HepG2 (cell line): Measurements from ENCODE around the gene DEFB127. TPM values are rescaled to one million over a fixed set of nuclear protein-coding genes. Genes with fewer than 3 reads are reported as not detected.

Experiments used
- ATAC-seq: fragments of 200-7000 bp; cut with Tn5 transposase; 3 replicates; pipeline ENCODE4 v1.9.1; 2020; ENCODE audit warnings: mild to moderate bottlenecking, moderate library complexity
- BruUV-seq: library from RNA; stranded (reverse); fragments of 400-500 nt; replicated peaks from 2 replicates; lab custom pipeline; 2021; lab: Mats Ljungman, UMichigan
- CTCF ChIA-PET: fragments of 300-600 bp; formaldehyde crosslinking; extraction: SDS; loops from one replicate; lab custom pipeline; 2021; ENCODE audit warnings: low total read pairs, inconsistent platforms, low intra/inter-chr PET ratio; lab: Yijun Ruan, JAX
- POLR2A ChIA-PET: fragments of 350-600 bp; sonication (Branson Sonifier 250); formaldehyde crosslinking; loops from one replicate; lab custom pipeline; 2020; ENCODE audit warnings: antibody characterized with exemption, inconsistent platforms; lab: Yijun Ruan, JAX
- DNase-seq: peaks from one replicate; pipeline ENCODE4 v3.0.0-alpha.2; 2015; ENCODE audit warnings: low spot score
- FAIRE-seq: peaks from 3 replicates; lab custom pipeline; 2011; peaks lifted over from hg19 to GRCh38; lab: Jason Lieb, UNC
- H2AFZ ChIP-seq: one replicate; pipeline ENCODE4 v1.6.1; 2011; ENCODE audit warnings: low read length, inconsistent platforms
- H3K27ac ChIP-seq: fragments of 300-600 bp; 3 replicates; pipeline ENCODE4 v1.8.0; 2011; ENCODE audit warnings: mixed run types, mild to moderate bottlenecking, mixed read lengths, low read length, inconsistent platforms; ENCODE audit not compliant: insufficient read depth; ENCODE audit errors: extremely low read length
- H3K27me3 ChIP-seq, 2 experiments: fragments of 200-600 bp in 1 of 2; 2 replicates in 1 of 2; 3 replicates in 1 of 2; pipeline versions ENCODE4 v1.6.0 to v1.8.0; 2011; ENCODE audit warnings: low read length in 2 of 2, mild to moderate bottlenecking in 2 of 2, moderate library complexity in 2 of 2, inconsistent platforms in 1 of 2; ENCODE audit not compliant: insufficient read depth in 2 of 2, control insufficient read depth in 1 of 2
- H3K36me3 ChIP-seq, 2 experiments: fragments of 200-600 bp in 1 of 2; replicated peaks in 1 of 2; 2 replicates in 1 of 2; 3 replicates in 1 of 2; pipeline versions ENCODE4 v1.5.1 to v1.8.0; 2011; ENCODE audit warnings: low read length in 2 of 2, inconsistent platforms in 1 of 2; ENCODE audit not compliant: insufficient read depth in 2 of 2, control insufficient read depth in 1 of 2
- H3K4me1 ChIP-seq: 2 replicates; pipeline ENCODE4 v1.5.1; 2012; ENCODE audit warnings: low read length, inconsistent platforms; ENCODE audit not compliant: insufficient read depth
- H3K4me2 ChIP-seq: 2 replicates; pipeline ENCODE4 v1.6.0; 2011; ENCODE audit warnings: low read depth, low read length, inconsistent platforms
- H3K4me3 ChIP-seq, 3 experiments: fragments of 200-600 bp in 1 of 3; sonication (generic), shearing (Covaris generic) in 1 of 3; replicated peaks in 1 of 3; 2 replicates each; pipeline ENCODE4 v1.5.1; 2011 to 2016; ENCODE audit warnings: low read length in 3 of 3, inconsistent platforms in 2 of 3, low read depth in 2 of 3, mild to moderate bottlenecking in 2 of 3, control low read depth in 1 of 3, mixed read lengths in 1 of 3; ENCODE audit not compliant: insufficient read depth in 1 of 3
- H3K79me2 ChIP-seq: one replicate; pipeline ENCODE4 v1.6.1; 2011; ENCODE audit warnings: low read length, inconsistent platforms; ENCODE audit not compliant: insufficient read depth
- H3K9ac ChIP-seq: 2 replicates; pipeline ENCODE4 v1.6.0; 2011; ENCODE audit warnings: mild to moderate bottlenecking, low read depth, low read length, inconsistent platforms; ENCODE audit not compliant: insufficient read depth
- H3K9me3 ChIP-seq: 2 replicates; pipeline ENCODE4 v1.5.1; 2012; ENCODE audit warnings: mild to moderate bottlenecking, low read length
- H4K20me1 ChIP-seq: 2 replicates; pipeline ENCODE4 v1.6.0; 2011; ENCODE audit warnings: inconsistent platforms, mild to moderate bottlenecking, low read length, moderate library complexity; ENCODE audit not compliant: insufficient read depth
- CBX1 ChIP-seq: IDR thresholded peaks from one replicate; pipeline ENCODE4 v1.6.1; 2016; ENCODE audit warnings: antibody characterized with exemption, low read depth
- CREB1 ChIP-seq, 2 experiments: fragments of 450-650 bp in 1 of 2; IDR thresholded peaks; 2 replicates each; pipeline ENCODE4 v1.6.1; 2016 to 2017; ENCODE audit warnings: control low read depth in 1 of 2, mild to moderate bottlenecking in 1 of 2, missing compliant biosample characterization in 1 of 2, missing genetic modification characterization in 1 of 2
- EHMT2 ChIP-seq: fragments of 200-600 bp; sonication (generic); IDR thresholded peaks from 2 replicates; pipeline ENCODE4 v1.7.0; 2017; ENCODE audit warnings: antibody characterized with exemption, low read depth, low read length, borderline replicate concordance
- EZH2 ChIP-seq: conservative IDR thresholded peaks from 2 replicates; pipeline ENCODE4 v1.6.1; 2012; ENCODE audit warnings: mild to moderate bottlenecking, low read depth, low read length, moderate library complexity
- MLXIP ChIP-seq: sonication (generic); formaldehyde crosslinking; IDR thresholded peaks from 2 replicates; pipeline ENCODE4 v1.9.0; 2021; ENCODE audit warnings: missing genetic modification reagents, borderline replicate concordance
- NRL ChIP-seq: sonication (generic); formaldehyde crosslinking; IDR thresholded peaks from 2 replicates; pipeline ENCODE4 v1.5.0; 2020; ENCODE audit warnings: missing genetic modification reagents, mild to moderate bottlenecking, moderate library complexity, borderline replicate concordance
- SATB2 ChIP-seq: sonication (generic); formaldehyde crosslinking; IDR thresholded peaks from 2 replicates; pipeline ENCODE4 v1.5.0; 2020; ENCODE audit warnings: missing genetic modification reagents
- SIX1 ChIP-seq: sonication (generic); formaldehyde crosslinking; IDR thresholded peaks from 2 replicates; pipeline ENCODE4 v1.4.0; 2020; ENCODE audit warnings: missing genetic modification reagents, borderline replicate concordance
- THAP11 ChIP-seq: IDR thresholded peaks from 2 replicates; pipeline ENCODE4 v1.6.1; 2016; ENCODE audit warnings: missing biosample characterization, missing genetic modification reagents
- YY1 ChIP-seq: IDR thresholded peaks from 2 replicates; pipeline ENCODE4 v1.6.1; 2011; ENCODE audit warnings: low read length, low read depth, moderate library complexity, mild to moderate bottlenecking; ENCODE audit not compliant: insufficient read depth, insufficient replicate concordance
- ZFP62 ChIP-seq: sonication (generic); formaldehyde crosslinking; IDR thresholded peaks from 2 replicates; pipeline ENCODE4 v1.4.0; 2020; ENCODE audit warnings: missing genetic modification reagents
- ZNF556 ChIP-seq: sonication (generic); formaldehyde crosslinking; IDR thresholded peaks from 2 replicates; pipeline ENCODE4 v1.4.0; 2020; ENCODE audit warnings: mild to moderate bottlenecking, missing genetic modification reagents, borderline replicate concordance
- ZNF577 ChIP-seq: sonication (generic); formaldehyde crosslinking; IDR thresholded peaks from 2 replicates; pipeline ENCODE4 v1.4.0; 2020; ENCODE audit warnings: mild to moderate bottlenecking, low read depth, missing genetic modification reagents, borderline replicate concordance
- ZNF616 ChIP-seq: sonication (generic); formaldehyde crosslinking; IDR thresholded peaks from 2 replicates; pipeline ENCODE4 v1.5.0; 2020; ENCODE audit warnings: low read depth, mild to moderate bottlenecking, missing genetic modification reagents
- WGBS: methylation state at CpG from one replicate; pipeline ENCODE4 v1.1.6; 2017; ENCODE audit warnings: low lambda C conversion rate; 5-methylcytosine and 5-hydroxymethylcytosine counted together
- in situ Hi-C: cut with HindIII; loops from 2 replicates; pipeline ENCODE4 v1.10.0; 2017; ENCODE audit warnings: low pct_unique_long_range_greater_than_20kb; ENCODE audit not compliant: extremely low pct_ligation_motif_present
- intact Hi-C: fragments of 100-400 bp; cut with micrococcal nuclease; formaldehyde crosslinking; loops from one replicate; pipeline ENCODE4 v1.10.0; 2022; ENCODE audit not compliant: unreplicated experiment
- polyA plus RNA-seq, 8 experiments: library from polyadenylated mRNA; depleted of rRNA in 3 of 8; stranded (reverse) in 7 of 8; unstranded in 1 of 8; fragments of >200 nt; fragmentation: Illumina TruSeq in 4 of 8; extraction: Trizol in 4 of 8; gene quantifications; 2 replicates each; pipeline versions ENCODE4 v1.2.1 to v1.2.3, GENCODE V29; 2011 to 2016; ENCODE audit warnings: low read depth in 4 of 8, missing spikeins in 1 of 8, mixed read lengths in 1 of 8; ENCODE audit not compliant: insufficient read depth in 1 of 8
- total RNA-seq, 5 experiments: library from RNA; depleted of rRNA; stranded (reverse); fragments of >200 nt; fragmentation: Illumina TruSeq; extraction: Trizol; gene quantifications; 2 replicates each; pipeline ENCODE4 v1.2.3, GENCODE V29; 2016; ENCODE audit warnings: low read depth in 1 of 5

DEFB127 gene
- total and polyA plus RNA-seq, 2 of the 13 experiments (the other 11 are each of a cell fraction or from before 2014, with no cell fraction given): not detected

GRCh38 chr20:145877-146276 lies 11.4 kb upstream of the DEFB127 start:
- Histone ChIP-seq H3K27me3 (peaks cover 0 to 29% of the 10 kb centered on the region in 2 experiments; a peak in 3 of 5 replicates), H3K36me3 (no peaks in the 10 kb centered on the region), H2AFZ (no peak overlapping the region), H3K4me3 (no peak overlapping the region), H4K20me1 (no peaks in the 10 kb centered on the region), H3K4me1 (no peaks in the 10 kb centered on the region), H3K9me3 (no peaks in the 10 kb centered on the region), H3K9ac (no peak overlapping the region), H3K27ac (no peak overlapping the region), H3K4me2 (no peak overlapping the region), H3K79me2 (no peaks in the 10 kb centered on the region)
- in situ Hi-C loops: no loop called here
- DNase-seq (no peak), ATAC-seq (no peak), FAIRE-seq (no peak)
- no TSS peak for BruUV-seq
- ChIA-PET POLR2A (no interaction called here), CTCF (no interaction called here)
- TF ChIP-seq ZNF577 (CRISPR knock-in tag): no peak
- TF ChIP-seq CBX1: no peak
- TF ChIP-seq MLXIP (CRISPR knock-in tag): no peak
- no peak for TF ChIP-seq EZH2
- TF ChIP-seq CREB1 (IDR thresholded peaks at IDR 0.05): no peak
- no peak for TF ChIP-seq CREB1 (CRISPR knock-in tag; IDR thresholded peaks at IDR 0.05)
- TF ChIP-seq THAP11 (CRISPR knock-in tag): no peak
- no peak for TF ChIP-seq NRL
- no peak for TF ChIP-seq YY1
- no peak for TF ChIP-seq ZFP62 (CRISPR knock-in tag)
- no peak for TF ChIP-seq SATB2 (CRISPR knock-in tag)
- TF ChIP-seq ZNF556 (CRISPR knock-in tag): no peak
- no peak for TF ChIP-seq ZNF616
- TF ChIP-seq EHMT2: no peak
- TF ChIP-seq SIX1 (CRISPR knock-in tag): no peak
- intact Hi-C loops: no loop called here
- WGBS: 9% methylated on average over 2 of the region's 2 CpGs
